K562 (cell line): ENCODE data around the gene KCNAB1. TPM values are rescaled to one million over a fixed set of nuclear protein-coding genes. Genes with fewer than 3 reads are reported as not detected.
A peak's percentile ranks its signal among the peaks of the same experiment; 100 is the strongest.

ENCODE experiments used
- ARHGAP35 ChIP-seq: fragments of 450-650 bp; IDR thresholded peaks from 2 replicates; pipeline ENCODE4 v1.6.1; 2018; ENCODE audit not compliant: partially characterized antibody
- BHLHE40 ChIP-seq: IDR thresholded peaks from 2 replicates; pipeline ENCODE4 v1.6.1; 2011; ENCODE audit warnings: low read length, improper control_type of control experiment
- CLOCK ChIP-seq: fragments of 250-450 bp; sonication (Bioruptor Pico); IDR thresholded peaks from 2 replicates; pipeline ENCODE4 v1.4.0; 2020; ENCODE audit warnings: mild to moderate bottlenecking, moderate library complexity, borderline replicate concordance
- CREB1 ChIP-seq, 2 experiments: sonication (generic) in 1 of 2; formaldehyde crosslinking in 1 of 2; IDR thresholded peaks; 2 replicates each; pipeline versions ENCODE4 v1.6.1 to v1.8.0; 2012 to 2022; ENCODE audit warnings: inconsistent platforms in 1 of 2, mild to moderate bottlenecking in 1 of 2, missing genetic modification reagents in 1 of 2, moderate library complexity in 1 of 2
- CSDE1 ChIP-seq, 2 experiments: fragments of 450-650 bp; IDR thresholded peaks; 2 replicates each; pipeline ENCODE4 v1.6.1; 2016; ENCODE audit warnings: mild to moderate bottlenecking in 1 of 2
- ELF4 ChIP-seq: fragments of 450-650 bp; formaldehyde crosslinking; IDR thresholded peaks from 2 replicates; pipeline ENCODE4 v1.4.0; 2022; ENCODE audit warnings: missing genetic modification characterization
- ELK3 ChIP-seq: fragments of 450-650 bp; formaldehyde crosslinking; IDR thresholded peaks from 2 replicates; pipeline ENCODE4 v1.4.0; 2020; ENCODE audit warnings: mild to moderate bottlenecking
- FOS ChIP-seq: IDR thresholded peaks from 3 replicates; pipeline ENCODE4 v1.6.1; 2011; ENCODE audit not compliant: insufficient read length; ENCODE audit errors: extremely low read depth
- HDAC2 ChIP-seq: fragments of 450-650 bp; IDR thresholded peaks from 2 replicates; pipeline ENCODE4 v1.6.1; 2016; ENCODE audit warnings: mild to moderate bottlenecking
- JUN ChIP-seq, 2 experiments: sonication (generic) in 1 of 2; formaldehyde crosslinking in 1 of 2; IDR thresholded peaks; 2 replicates each; pipeline versions ENCODE4 v1.6.1 to v1.8.0; 2012 to 2022; ENCODE audit warnings: borderline replicate concordance in 2 of 2, mild to moderate bottlenecking in 2 of 2, improper control_type of control experiment in 1 of 2, low read depth in 1 of 2, low read length in 1 of 2, missing genetic modification reagents in 1 of 2
- MLLT1 ChIP-seq, 2 experiments: fragments of 450-650 bp; IDR thresholded peaks; 2 replicates each; pipeline ENCODE4 v1.6.1; 2016
- NFE2L1 ChIP-seq: fragments of 450-650 bp; IDR thresholded peaks from 2 replicates; pipeline ENCODE4 v1.6.1; 2016; ENCODE audit warnings: missing genetic modification characterization, low read depth, mild to moderate bottlenecking, missing compliant biosample characterization, moderate library complexity, borderline replicate concordance
- RBFOX2 ChIP-seq: fragments of 200-400 bp; formaldehyde crosslinking; IDR thresholded peaks from 2 replicates; pipeline ENCODE4 v1.6.1; 2017; ENCODE audit warnings: low read depth, mild to moderate bottlenecking, low read length, moderate library complexity
- RFX1 ChIP-seq: fragments of 450-650 bp; IDR thresholded peaks from 2 replicates; pipeline ENCODE4 v1.6.1; 2016; ENCODE audit warnings: mild to moderate bottlenecking, moderate library complexity
- TCF7L2 ChIP-seq: fragments of 150-350 bp; IDR thresholded peaks from 2 replicates; pipeline ENCODE4 v1.6.1; 2016; ENCODE audit warnings: low read depth, mild to moderate bottlenecking, low read length, moderate library complexity
- TEAD2 ChIP-seq: fragments of 450-650 bp; IDR thresholded peaks from 2 replicates; pipeline ENCODE4 v1.6.1; 2016; ENCODE audit warnings: missing genetic modification characterization, control low read depth, missing compliant biosample characterization
- TSC22D4 ChIP-seq: fragments of 450-650 bp; IDR thresholded peaks from 2 replicates; pipeline ENCODE4 v1.6.1; 2016; ENCODE audit warnings: missing genetic modification characterization, missing biosample characterization, control low read depth
- TSHZ1 ChIP-seq: fragments of 250-450 bp; sonication (Bioruptor Pico); IDR thresholded peaks from 2 replicates; pipeline ENCODE4 v1.4.0; 2020; ENCODE audit warnings: mild to moderate bottlenecking, moderate library complexity
- ZBTB17 ChIP-seq: fragments of 450-650 bp; formaldehyde crosslinking; IDR thresholded peaks from 2 replicates; pipeline ENCODE4 v1.4.0; 2020; ENCODE audit warnings: mild to moderate bottlenecking
- ZNF24 ChIP-seq: fragments of 450-650 bp; IDR thresholded peaks from 2 replicates; pipeline ENCODE4 v1.6.1; 2016
- ZNF778 ChIP-seq: fragments of 450-650 bp; formaldehyde crosslinking; IDR thresholded peaks from 2 replicates; pipeline ENCODE4 v1.4.0; 2020; ENCODE audit warnings: mild to moderate bottlenecking, moderate library complexity
- polyA plus RNA-seq, 8 experiments: library from polyadenylated mRNA; depleted of rRNA in 4 of 8; stranded (reverse) in 5 of 8; unstranded in 3 of 8; fragments of >200 nt; fragmentation: Nextera tagmentation in 2 of 8; fragmentation: Illumina TruSeq in 1 of 8; extraction: Ambion mirVana in 2 of 8; extraction: Trizol in 1 of 8; gene quantifications; 2 replicates each; pipeline versions ENCODE4 v1.2.1 to v1.2.3, GENCODE V29; 2011 to 2014; ENCODE audit warnings: inconsistent platforms in 1 of 8, missing spikeins in 1 of 8
- total RNA-seq, 7 experiments: library from RNA; depleted of rRNA in 6 of 7; stranded (reverse); fragments of >200 nt in 6 of 7; fragmentation: Illumina TruSeq in 2 of 7; extraction: Trizol in 2 of 7; gene quantifications; 2 replicates each; pipeline versions ENCODE4 v1.2.1 to v1.2.3, GENCODE V29; 2011 to 2021; ENCODE audit warnings: low replicate concordance in 1 of 7

KCNAB1 gene
- total and polyA plus RNA-seq, 9 of the 15 experiments (the other 6 are each of a cell fraction or from before 2014, with no cell fraction given), result 0.14 to 1.2 (median 0.51) TPM

GRCh38 chr3:156460206-156460611 is 339.8 kb downstream of the KCNAB1 start (continued):
- TF ChIP-seq MLLT1 (IDR thresholded peaks at IDR 0.05) (no peak; a peak in 1 of 4 replicates), ARHGAP35 (no peak), ELK3 (CRISPR knock-in tag) (no peak), ZBTB17 (CRISPR knock-in tag) (no peak), ZNF24 (no peak), ELF4 (CRISPR knock-in tag) (peak; percentile 94), JUN (IDR thresholded peaks at IDR 0.05; ENCODE audit: borderline replicate concordance, low read depth, low read length) (no peak), JUN (CRISPR knock-in tag; IDR thresholded peaks at IDR 0.05; ENCODE audit: borderline replicate concordance) (no peak), RBFOX2 (no peak), FOS (no peak), RFX1 (no peak), TSHZ1 (no peak), ZNF778 (CRISPR knock-in tag) (no peak), TSC22D4 (tag) (no peak), HDAC2 (peak; percentile 87), CLOCK (CRISPR knock-in tag) (no peak), BHLHE40 (peak; percentile 61; the same call in 1 of the 2 replicates), TEAD2 (tag) (no peak), CREB1 (IDR thresholded peaks at IDR 0.05) (peak; percentile 58; the same call in 1 of the 2 replicates), CREB1 (CRISPR knock-in tag; IDR thresholded peaks at IDR 0.05) (no peak), TCF7L2 (no peak), CSDE1 (IDR thresholded peaks at IDR 0.05) (no peak), NFE2L1 (tag) (no peak)
